ENCODE measurements around the gene TMEM183A. TPM values are rescaled to one million over a fixed set of nuclear protein-coding genes. Genes with fewer than 3 reads are reported as not detected.

TMEM183A gene
- total RNA-seq, 4 donors from 2014 or later: 79.3 to 119 (median 90.0) TPM

DNA sequence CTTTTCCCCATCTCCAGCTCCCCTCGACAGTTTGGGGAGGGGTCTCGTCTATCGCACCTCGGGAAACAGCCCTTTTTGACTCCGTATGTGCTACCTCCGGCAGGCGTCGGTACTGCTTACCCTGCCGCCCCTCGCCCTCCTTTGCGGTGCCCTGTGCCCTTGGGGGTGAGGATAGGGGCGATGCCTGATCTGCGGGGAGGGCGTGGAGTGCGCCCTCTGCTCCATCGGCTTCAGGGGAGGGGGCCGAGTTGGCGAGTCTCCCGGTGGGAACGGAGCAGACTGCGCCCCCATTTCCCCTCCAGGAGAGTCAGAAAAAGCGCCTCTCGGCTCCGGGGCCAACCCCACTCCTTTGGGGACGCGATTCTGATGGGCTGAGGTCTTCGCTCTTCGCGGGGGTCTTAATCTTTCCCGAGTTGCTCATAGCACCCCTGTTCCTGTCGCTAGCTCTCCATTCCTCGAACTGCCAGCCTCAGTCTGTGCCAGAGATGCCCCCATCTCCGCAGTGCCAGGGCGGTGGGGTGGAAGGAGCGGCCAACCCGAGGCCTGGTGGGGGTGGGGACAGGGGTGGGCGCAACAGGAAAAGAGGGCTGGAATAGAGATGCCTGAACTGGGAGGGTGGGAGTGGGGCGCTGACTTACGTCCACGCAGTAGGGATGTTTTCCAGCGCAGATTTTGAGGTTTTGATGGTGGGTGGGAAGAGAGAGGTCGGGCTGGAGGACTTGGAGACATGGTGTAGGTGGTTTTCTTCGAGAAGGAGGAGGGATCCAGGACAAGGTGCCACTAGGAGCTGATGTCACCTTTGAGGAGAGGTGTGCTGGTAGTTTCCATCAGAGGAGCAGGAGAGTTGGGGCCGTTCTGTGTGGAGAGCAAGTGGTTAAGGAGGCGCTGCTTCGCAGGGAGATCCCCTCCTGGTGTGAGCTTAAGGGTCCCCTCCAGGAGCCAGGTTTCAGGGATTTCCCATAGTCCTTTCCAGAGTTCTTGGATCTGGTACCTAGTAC, 19.8 kb downstream of the TMEM183A start:
- H3K27me3 ChIP-seq: no peaks in the 10 kb centered on the region
- TF ChIP-seq POLR2A (IDR thresholded peaks at IDR 0.05) (no peak), POLR2AphosphoS5 (IDR thresholded peaks at IDR 0.05) (no peak), EP300 (IDR thresholded peaks at IDR 0.05) (no peak)
- TF ChIP-seq, protein P1, sequence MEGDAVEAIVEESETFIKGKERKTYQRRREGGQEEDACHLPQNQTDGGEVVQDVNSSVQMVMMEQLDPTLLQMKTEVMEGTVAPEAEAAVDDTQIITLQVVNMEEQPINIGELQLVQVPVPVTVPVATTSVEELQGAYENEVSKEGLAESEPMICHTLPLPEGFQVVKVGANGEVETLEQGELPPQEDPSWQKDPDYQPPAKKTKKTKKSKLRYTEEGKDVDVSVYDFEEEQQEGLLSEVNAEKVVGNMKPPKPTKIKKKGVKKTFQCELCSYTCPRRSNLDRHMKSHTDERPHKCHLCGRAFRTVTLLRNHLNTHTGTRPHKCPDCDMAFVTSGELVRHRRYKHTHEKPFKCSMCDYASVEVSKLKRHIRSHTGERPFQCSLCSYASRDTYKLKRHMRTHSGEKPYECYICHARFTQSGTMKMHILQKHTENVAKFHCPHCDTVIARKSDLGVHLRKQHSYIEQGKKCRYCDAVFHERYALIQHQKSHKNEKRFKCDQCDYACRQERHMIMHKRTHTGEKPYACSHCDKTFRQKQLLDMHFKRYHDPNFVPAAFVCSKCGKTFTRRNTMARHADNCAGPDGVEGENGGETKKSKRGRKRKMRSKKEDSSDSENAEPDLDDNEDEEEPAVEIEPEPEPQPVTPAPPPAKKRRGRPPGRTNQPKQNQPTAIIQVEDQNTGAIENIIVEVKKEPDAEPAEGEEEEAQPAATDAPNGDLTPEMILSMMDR (IDR thresholded peaks at IDR 0.05): no peak
- H3K36me3 ChIP-seq: peaks cover 0 to 25% of the 10 kb centered on the region in 2 donors
- WGBS, 2 donors (ENCODE audit: low coverage in 1 of 2): 52% methylated on average over 5 of the region's 46 CpGs; no CpG with 5 or more reads in 1 of the 2 donors
- peak overlapping the region in 2 of 4 donors; percentile 70 to 73 for H3K27ac ChIP-seq
- no peaks in the 10 kb centered on the region for H3K9me3 ChIP-seq
- H3K4me3 ChIP-seq: peak overlapping the region; percentile 36 to 56
- ATAC-seq: peak; percentile 16
- H3K4me1 ChIP-seq: peaks cover 0 to 37% (median 3%) of the 10 kb centered on the region in 3 donors

DNA sequence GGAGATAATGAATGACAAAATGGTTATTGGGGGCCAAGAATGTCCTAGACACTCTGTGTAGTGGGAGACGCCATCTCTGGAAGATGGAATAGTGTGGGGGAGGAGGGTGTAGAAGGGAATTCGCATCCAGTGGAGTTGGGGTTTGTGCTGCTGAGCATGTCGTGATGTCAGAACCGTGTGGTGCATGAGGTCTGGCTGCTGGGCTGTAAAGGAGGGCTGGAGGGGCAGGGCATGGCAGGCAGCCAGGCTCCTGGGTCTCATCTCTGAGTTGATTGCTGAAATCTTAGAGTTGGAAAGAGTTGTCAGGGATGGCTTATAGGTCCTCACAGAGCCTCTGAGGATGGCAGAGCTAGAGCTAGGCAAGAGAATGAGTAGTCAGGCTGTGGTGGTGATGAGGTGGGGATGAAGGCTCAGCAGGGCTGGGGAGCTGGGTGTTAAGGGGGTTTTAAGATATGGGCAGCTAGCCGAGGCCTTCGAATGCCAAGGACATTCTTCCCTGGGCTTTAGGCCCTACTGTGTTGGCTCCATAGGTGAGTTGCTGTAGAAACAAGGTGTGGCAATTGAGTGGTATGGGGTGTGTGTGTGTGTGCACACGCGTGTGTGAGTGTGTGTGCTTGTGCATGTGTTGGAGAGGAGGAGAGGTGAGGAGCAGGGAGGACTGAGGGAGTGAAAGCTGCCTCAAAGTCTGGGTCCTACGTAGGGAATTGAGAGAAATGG, 21.1 kb downstream of the TMEM183A start:
- Histone ChIP-seq H3K4me3 (no peak overlapping the region), H3K36me3 (peaks cover 0 to 17% of the 10 kb centered on the region in 2 donors), H3K27me3 (no peaks in the 10 kb centered on the region), H3K4me1 (peaks cover 0 to 37% (median 3%) of the 10 kb centered on the region in 3 donors), H3K9me3 (no peaks in the 10 kb centered on the region), H3K27ac (no peak overlapping the region)
- no peak for ATAC-seq
- 83 to 84% methylated on average over 8 to 9 of the region's 9 CpGs for WGBS, 2 donors (ENCODE audit: low coverage in 1 of 2)
- TF ChIP-seq EP300 (IDR thresholded peaks at IDR 0.05) (no peak), POLR2A (IDR thresholded peaks at IDR 0.05) (no peak), POLR2AphosphoS5 (IDR thresholded peaks at IDR 0.05) (no peak)
- TF ChIP-seq, protein P1 (IDR thresholded peaks at IDR 0.05): no peak

DNA sequence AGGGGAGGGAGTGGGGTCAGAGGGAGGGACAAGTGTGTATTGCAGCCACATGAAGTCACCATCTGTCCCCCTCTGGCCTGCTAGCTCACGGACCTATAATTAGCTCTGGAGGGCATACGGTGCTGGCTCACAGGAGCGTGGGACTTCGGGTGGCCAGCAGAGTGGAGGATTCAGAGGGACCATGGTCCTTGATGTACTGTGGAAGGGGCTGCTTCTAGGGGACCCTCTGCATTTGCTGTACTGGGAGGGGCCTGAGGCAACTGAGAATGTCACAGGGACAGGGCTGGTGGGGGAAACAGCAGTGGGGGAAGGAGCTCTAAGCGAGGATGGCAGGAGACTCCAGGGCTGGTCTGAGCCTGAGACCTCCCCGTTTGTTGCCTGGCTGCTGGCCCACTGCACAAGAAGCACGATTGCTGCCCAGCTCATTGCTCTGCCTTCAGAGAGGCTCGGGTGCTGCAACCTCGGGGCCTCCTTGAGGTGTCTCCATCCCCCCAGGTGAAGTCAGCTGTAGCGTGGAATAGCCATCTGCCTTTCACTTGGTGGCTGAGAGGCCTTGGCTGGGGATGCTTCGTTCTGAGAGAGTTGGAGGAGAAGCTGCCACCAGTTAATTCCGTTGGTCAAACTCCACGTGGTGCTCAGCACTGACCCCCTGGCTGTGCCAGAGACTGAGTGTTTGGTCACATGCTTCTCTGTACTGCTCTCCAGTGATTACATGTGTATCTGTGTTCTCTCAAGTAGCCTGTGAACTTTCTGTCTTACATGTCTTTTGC, 21.8 kb downstream of the TMEM183A start:
- no peaks in the 10 kb centered on the region for H3K27me3 ChIP-seq
- TF ChIP-seq, protein P1 (IDR thresholded peaks at IDR 0.05): no peak
- TF ChIP-seq POLR2A (IDR thresholded peaks at IDR 0.05): no peak
- no peak for TF ChIP-seq EP300 (IDR thresholded peaks at IDR 0.05)
- no peak for TF ChIP-seq POLR2AphosphoS5 (IDR thresholded peaks at IDR 0.05)
- H3K4me1 ChIP-seq: peaks cover 0 to 37% (median 3%) of the 10 kb centered on the region in 3 donors
- WGBS, 2 donors (ENCODE audit: low coverage in 1 of 2): 40% methylated on average over 2 of the region's 13 CpGs; no CpG with 5 or more reads in 1 of the 2 donors
- H3K27ac ChIP-seq: no peak overlapping the region
- no peak for ATAC-seq
- H3K9me3 ChIP-seq: no peaks in the 10 kb centered on the region
- H3K4me3 ChIP-seq: no peak overlapping the region
- peaks cover 0 to 10% of the 10 kb centered on the region in 2 donors for H3K36me3 ChIP-seq

DNA sequence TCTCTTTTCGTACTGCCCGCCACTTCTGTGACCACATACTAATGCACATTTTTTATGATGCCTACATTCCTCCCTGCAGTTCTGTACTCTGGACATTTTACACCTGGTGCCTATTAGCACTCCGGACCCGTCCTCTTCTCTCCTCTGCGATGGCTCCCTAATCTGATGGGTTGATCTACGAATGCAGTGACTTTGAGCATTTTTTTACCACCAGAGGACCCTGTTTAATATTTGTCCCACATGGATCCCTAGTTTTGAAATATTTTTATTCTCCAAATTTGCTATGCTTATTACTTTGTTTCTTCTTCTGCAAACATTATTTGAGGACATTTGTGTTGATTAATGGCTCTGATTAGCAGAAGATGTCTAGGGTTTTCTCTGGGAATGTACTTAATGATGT, 24.3 kb downstream of the TMEM183A start:
- no peak overlapping the region for H3K4me3 ChIP-seq
- H3K27ac ChIP-seq: no peak overlapping the region
- H3K4me1 ChIP-seq: peaks cover 0 to 28% (median 3%) of the 10 kb centered on the region in 3 donors
- no peaks in the 10 kb centered on the region for H3K9me3 ChIP-seq
- WGBS, 2 donors (ENCODE audit: low coverage in 1 of 2): 72 to 82% methylated on average over 6 of the region's 6 CpGs
- no peak for ATAC-seq
- H3K36me3 ChIP-seq: no peaks in the 10 kb centered on the region
- no peaks in the 10 kb centered on the region for H3K27me3 ChIP-seq
- no peak for TF ChIP-seq POLR2AphosphoS5 (IDR thresholded peaks at IDR 0.05)
- TF ChIP-seq, protein P1 (IDR thresholded peaks at IDR 0.05): peak in 1 of 4 experiments; percentile 11
- no peak for TF ChIP-seq POLR2A (IDR thresholded peaks at IDR 0.05)
- TF ChIP-seq EP300 (IDR thresholded peaks at IDR 0.05): no peak
